GM12873 (cell line): ENCODE data around the gene IL17RD.

ENCODE experiments used
- TF ChIP-seq, protein P1 (sequence below): IDR thresholded peaks from 2 replicates; pipeline ENCODE4 v1.5.1; 2012; ENCODE audit warnings: low read depth, mild to moderate bottlenecking, moderate library complexity, low read length, control low read depth; ENCODE audit not compliant: insufficient read depth; ENCODE audit errors: missing control alignments

The IL17RD gene

GRCh38 chr3:57097536-57097935 lies 67.6 kb downstream of the IL17RD start:
- TF ChIP-seq, protein P1, sequence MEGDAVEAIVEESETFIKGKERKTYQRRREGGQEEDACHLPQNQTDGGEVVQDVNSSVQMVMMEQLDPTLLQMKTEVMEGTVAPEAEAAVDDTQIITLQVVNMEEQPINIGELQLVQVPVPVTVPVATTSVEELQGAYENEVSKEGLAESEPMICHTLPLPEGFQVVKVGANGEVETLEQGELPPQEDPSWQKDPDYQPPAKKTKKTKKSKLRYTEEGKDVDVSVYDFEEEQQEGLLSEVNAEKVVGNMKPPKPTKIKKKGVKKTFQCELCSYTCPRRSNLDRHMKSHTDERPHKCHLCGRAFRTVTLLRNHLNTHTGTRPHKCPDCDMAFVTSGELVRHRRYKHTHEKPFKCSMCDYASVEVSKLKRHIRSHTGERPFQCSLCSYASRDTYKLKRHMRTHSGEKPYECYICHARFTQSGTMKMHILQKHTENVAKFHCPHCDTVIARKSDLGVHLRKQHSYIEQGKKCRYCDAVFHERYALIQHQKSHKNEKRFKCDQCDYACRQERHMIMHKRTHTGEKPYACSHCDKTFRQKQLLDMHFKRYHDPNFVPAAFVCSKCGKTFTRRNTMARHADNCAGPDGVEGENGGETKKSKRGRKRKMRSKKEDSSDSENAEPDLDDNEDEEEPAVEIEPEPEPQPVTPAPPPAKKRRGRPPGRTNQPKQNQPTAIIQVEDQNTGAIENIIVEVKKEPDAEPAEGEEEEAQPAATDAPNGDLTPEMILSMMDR, result no peak

DNA sequence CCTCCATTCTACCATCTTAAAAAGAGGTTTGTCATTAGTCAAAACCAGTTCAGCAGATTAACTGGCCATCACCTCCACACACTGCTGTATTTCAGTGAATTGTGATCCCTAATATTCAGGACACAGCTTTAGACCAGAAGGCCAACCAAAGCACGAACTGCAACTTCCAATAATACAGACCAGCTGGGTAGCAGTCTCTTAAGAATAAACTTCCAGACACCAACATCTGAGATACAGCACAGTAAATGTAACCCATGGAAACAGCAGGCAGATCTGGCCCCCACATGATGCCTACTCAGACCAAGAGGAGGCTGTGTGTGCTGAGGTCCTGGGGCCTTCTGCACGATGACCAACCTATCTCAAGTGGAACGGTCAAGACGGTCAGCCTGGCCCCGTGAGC lies 69.8 kb downstream of the IL17RD start:
- TF ChIP-seq, protein P1, result no peak

- TF ChIP-seq, protein P1, result no peak
Observed at GRCh38 chr3:57094575-57094974, 70.6 kb downstream of the IL17RD start.

DNA sequence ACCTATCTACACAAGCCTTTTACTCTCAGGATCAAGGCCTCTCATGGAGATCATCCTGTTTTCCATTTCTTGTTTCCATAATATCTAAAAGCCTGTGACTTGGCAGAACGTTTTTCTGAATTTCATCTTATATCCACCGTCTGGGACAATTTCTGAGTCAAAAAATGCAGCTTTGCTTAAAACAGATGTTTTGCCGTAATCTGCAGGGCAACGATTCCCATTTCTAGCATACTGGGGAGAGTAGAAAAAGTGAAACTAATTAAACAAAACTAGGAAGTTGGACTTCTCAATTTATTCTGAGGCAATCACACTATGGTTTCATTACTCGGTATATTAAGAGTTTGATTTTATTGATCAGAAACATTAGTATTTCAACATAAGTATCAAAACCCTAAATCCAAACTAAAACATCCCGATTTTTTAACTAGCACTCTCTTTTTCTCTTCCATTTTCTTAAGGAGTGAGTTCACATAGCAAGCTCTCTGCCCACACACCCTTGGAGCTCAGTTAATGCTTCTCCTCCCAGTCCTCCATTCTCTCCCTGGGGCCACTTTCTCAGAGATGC lies 71.1 kb downstream of the IL17RD start:
- TF ChIP-seq, protein P1, result no peak

GRCh38 chr3:57093489-57093888 lies 71.7 kb downstream of the IL17RD start:
- TF ChIP-seq, protein P1, result no peak

- TF ChIP-seq, protein P1, result no peak
Observed at GRCh38 chr3:57091521-57092273, 73.5 kb downstream of the IL17RD start.

GRCh38 chr3:57089043-57089442 lies 76.1 kb downstream of the IL17RD start:
- TF ChIP-seq, protein P1, result no peak
